Thyroid gland (tissue), 4 donors: ENCODE measurements around the gene ANXA9. TPM values are rescaled to one million over a fixed set of nuclear protein-coding genes. Genes with fewer than 3 reads are reported as not detected.

ENCODE experiments used
- DNase-seq, 2 donors: peaks; one replicate each; pipeline ENCODE4 v3.0.0-alpha.2; 2019
- H3K27ac ChIP-seq, 3 donors: fragments of 200-600 bp; sonication (generic); 1 replicate in 2 of 3; 2 replicates in 1 of 3; pipeline ENCODE4 v1.5.1; 2016 to 2019; ENCODE audit warnings: mild to moderate bottlenecking in 1 of 3, moderate library complexity in 1 of 3
- H3K27me3 ChIP-seq: fragments of 200-600 bp; sonication (generic); one replicate; pipeline ENCODE4 v1.5.1; 2019
- H3K36me3 ChIP-seq, 2 donors: fragments of 200-600 bp; sonication (generic); one replicate each; pipeline ENCODE4 v1.5.1; 2016 to 2019
- H3K4me1 ChIP-seq, 2 donors: fragments of 200-600 bp; sonication (generic); one replicate each; pipeline ENCODE4 v1.5.1; 2017 to 2019
- H3K4me3 ChIP-seq, 3 donors: fragments of 200-600 bp; sonication (generic); replicated peaks in 1 of 3; 1 replicate in 2 of 3; 2 replicates in 1 of 3; pipeline ENCODE4 v1.5.1; 2016; ENCODE audit warnings: mild to moderate bottlenecking in 1 of 3
- H3K9me3 ChIP-seq: fragments of 200-600 bp; sonication (generic); one replicate; pipeline ENCODE4 v1.5.1; 2017
- CTCF ChIP-seq, 6 experiments: fragments of 200-600 bp in 3 of 6; fragments of 450-650 bp in 3 of 6; sonication (generic) in 3 of 6; IDR thresholded peaks; one replicate each; pipeline ENCODE4 v1.5.1; 2016 to 2019; ENCODE audit warnings: antibody characterized with exemption in 6 of 6, mild to moderate bottlenecking in 2 of 6, inconsistent platforms in 1 of 6, moderate library complexity in 1 of 6
- POLR2A ChIP-seq, 2 donors: fragments of 450-650 bp; IDR thresholded peaks; one replicate each; pipeline ENCODE4 v1.6.1; 2017; ENCODE audit warnings: antibody characterized with exemption in 2 of 2, mild to moderate bottlenecking in 2 of 2, moderate library complexity in 1 of 2
- WGBS, 2 donors: methylation state at CpG; one replicate each; pipeline ENCODE4 v1.1.5; 2017; 5-methylcytosine and 5-hydroxymethylcytosine counted together
- intact Hi-C: fragments of 100-400 bp; cut with DNase I; formaldehyde crosslinking; loops from one replicate; pipeline ENCODE4 v1.15.1; 2023
- total RNA-seq, 4 donors: library from RNA; depleted of rRNA; stranded (reverse); fragments of >200 nt; gene quantifications; one replicate each; pipeline ENCODE4 v1.2.3, GENCODE V29; 2016

Gene ANXA9
- total RNA-seq, 4 donors from 2014 or later, result 5.8 to 14.9 (median 10.0) TPM

DNA sequence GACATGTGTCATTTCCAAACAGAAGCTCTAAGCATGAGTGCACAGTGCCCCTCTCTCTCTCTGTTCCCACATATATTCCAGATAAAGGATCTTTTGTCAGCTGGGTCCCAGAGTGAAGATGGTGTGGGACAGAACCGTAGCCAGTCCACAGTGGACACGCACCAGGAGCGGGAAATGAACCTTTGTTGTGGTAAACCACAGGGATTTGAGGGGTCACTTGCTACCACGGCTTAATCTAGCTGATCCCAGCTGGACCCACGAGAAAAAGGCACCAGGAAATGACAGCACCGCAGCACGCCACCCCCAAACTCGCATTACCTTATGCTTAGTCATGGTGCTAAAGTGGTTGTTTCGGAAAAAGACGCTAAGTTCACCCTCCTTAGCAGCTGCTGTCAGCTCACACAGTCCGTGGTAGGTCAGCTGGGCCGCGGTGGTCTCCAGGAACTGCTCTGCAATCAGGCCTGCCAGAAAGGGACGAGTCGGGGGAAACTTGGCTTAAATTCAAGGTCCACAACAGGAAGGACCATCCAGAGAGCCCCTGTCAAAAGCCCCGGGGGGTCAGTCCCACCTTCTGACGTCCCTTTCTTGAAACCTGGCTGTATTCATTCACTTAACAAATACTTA is 17.1 kb downstream of the ANXA9 start:
- no peaks in the 10 kb centered on the region for H3K27me3 ChIP-seq
- no peak for DNase-seq
- intact Hi-C loops, result loop anchor here (10.0 kb wide), 1 partner anchor 444 kb away; no protein-coding TSS in a partner anchor
- TF ChIP-seq POLR2A (IDR thresholded peaks at IDR 0.05) (no peak), CTCF (IDR thresholded peaks at IDR 0.05) (no peak)
- peaks cover 29 to 40% of the 10 kb centered on the region in 2 donors for H3K36me3 ChIP-seq
- H3K9me3 ChIP-seq, result no peaks in the 10 kb centered on the region
- no peak overlapping the region for H3K4me3 ChIP-seq
- H3K27ac ChIP-seq, result no peak overlapping the region
- 82 to 89% methylated on average over 17 of the region's 17 CpGs for WGBS, 2 donors
- peaks cover 21 to 39% of the 10 kb centered on the region in 2 donors for H3K4me1 ChIP-seq

GRCh38 chr1:150999926-151000325 is 17.8 kb downstream of the ANXA9 start:
- DNase-seq, result no peak
- peaks cover 28 to 46% of the 10 kb centered on the region in 2 donors for H3K4me1 ChIP-seq
- intact Hi-C loops, result loop anchor here (10.0 kb wide), 1 partner anchor 445 kb away; no protein-coding TSS in a partner anchor
- H3K36me3 ChIP-seq, result peaks cover 29 to 40% of the 10 kb centered on the region in 2 donors
- no peaks in the 10 kb centered on the region for H3K9me3 ChIP-seq
- H3K27me3 ChIP-seq, result no peaks in the 10 kb centered on the region
- H3K4me3 ChIP-seq, result no peak overlapping the region
- H3K27ac ChIP-seq, result peak overlapping the region in 2 of 3 donors; percentile 5 to 43
- 98 to 100% methylated on average over 2 of the region's 2 CpGs for WGBS, 2 donors
- TF ChIP-seq CTCF (IDR thresholded peaks at IDR 0.05), result no peak
- no peak for TF ChIP-seq POLR2A (IDR thresholded peaks at IDR 0.05)

GRCh38 chr1:151000408-151000807 is 18.3 kb downstream of the ANXA9 start:
- TF ChIP-seq CTCF (IDR thresholded peaks at IDR 0.05) (no peak), POLR2A (IDR thresholded peaks at IDR 0.05) (no peak)
- Histone ChIP-seq H3K9me3 (no peaks in the 10 kb centered on the region), H3K27ac (peak overlapping the region in 2 of 3 donors; percentile 5 to 43), H3K36me3 (peaks cover 29 to 40% of the 10 kb centered on the region in 2 donors), H3K4me3 (no peak overlapping the region), H3K27me3 (no peaks in the 10 kb centered on the region), H3K4me1 (peaks cover 31 to 46% of the 10 kb centered on the region in 2 donors)
- WGBS, 2 donors, result 97 to 98% methylated on average over 3 of the region's 3 CpGs
- intact Hi-C loops, result no loop called here
- DNase-seq, result no peak

- peaks cover 29 to 39% of the 10 kb centered on the region in 2 donors for H3K36me3 ChIP-seq
- intact Hi-C loops, result no loop called here
- WGBS, 2 donors, result 67 to 78% methylated on average over 4 of the region's 4 CpGs
- peaks cover 31 to 41% of the 10 kb centered on the region in 2 donors for H3K4me1 ChIP-seq
- no peaks in the 10 kb centered on the region for H3K27me3 ChIP-seq
- peak overlapping the region; percentile 2 to 98 (median 71) for H3K27ac ChIP-seq
- no peaks in the 10 kb centered on the region for H3K9me3 ChIP-seq
- TF ChIP-seq POLR2A (IDR thresholded peaks at IDR 0.05) (no peak), CTCF (IDR thresholded peaks at IDR 0.05) (no peak)
- H3K4me3 ChIP-seq, result no peak overlapping the region
- DNase-seq, result no peak
These were observed 19.5 kb downstream of the ANXA9 start for GRCh38 chr1:151001602-151002001.

- Histone ChIP-seq H3K4me1 (peaks cover 34 to 44% of the 10 kb centered on the region in 2 donors), H3K4me3 (no peak overlapping the region), H3K9me3 (no peaks in the 10 kb centered on the region), H3K36me3 (peaks cover 26 to 35% of the 10 kb centered on the region in 2 donors), H3K27ac (peak overlapping the region; percentile 71 to 98 (median 96)), H3K27me3 (no peaks in the 10 kb centered on the region)
- intact Hi-C loops, result no loop called here
- TF ChIP-seq POLR2A (IDR thresholded peaks at IDR 0.05), result no peak
- TF ChIP-seq CTCF (IDR thresholded peaks at IDR 0.05), result no peak
- 49 to 51% methylated on average over 2 of the region's 3 CpGs for WGBS, 2 donors
- no peak for DNase-seq
These were observed 20.0 kb downstream of the ANXA9 start for GRCh38 chr1:151002051-151002450.
